Stimulated activated naive CD8-positive, alpha-beta T cell treated with anti-CD3 and anti-CD28 coated beads, Interleukin-15, Interleukin-2, amounts not matched to agents 100 U/mL and 50 U/mL, for 24 hours (primary cell): ENCODE results near the gene OR10A5.
"Not testable (repeated sequence)": the region's sequence is repeated elsewhere in the genome, so short reads cannot be mapped to it uniquely, and the experiment has no call there.

Experiments
- ATAC-seq: fragments of 150-1000 bp; cut with Tn5 transposase; one replicate; pipeline ENCODE4 v1.10.0; 2021
- DNase-seq: peaks from one replicate; pipeline ENCODE4 v3.0.0; 2021

Gene OR10A5

DNA sequence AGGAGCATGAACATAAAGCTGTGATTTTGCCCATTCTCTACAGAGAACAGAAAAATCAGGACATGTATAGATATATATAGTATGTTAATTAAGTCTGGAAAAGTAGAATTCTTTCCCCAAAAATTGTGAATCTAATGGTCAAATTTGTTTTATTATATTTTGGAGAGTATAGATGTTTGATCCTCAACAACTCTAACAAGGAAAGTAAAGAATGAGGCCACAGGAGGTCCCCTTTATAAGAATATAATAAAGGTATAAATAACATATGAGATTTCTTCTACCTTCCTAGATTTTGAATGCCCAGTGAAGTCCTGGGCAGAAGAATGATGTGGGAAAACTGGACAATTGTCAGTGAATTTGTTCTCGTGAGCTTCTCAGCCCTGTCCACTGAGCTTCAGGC is 30.8 kb downstream of the OR10A5 start, which contains the start of gene OR10A4:
TSS of gene OR10A4 (plus strand) at position 301 of the 400 bp plus-strand sequence. CDS start at position 324, 23 bp downstream.
- DNase-seq (no peak), ATAC-seq (no peak)

DNA sequence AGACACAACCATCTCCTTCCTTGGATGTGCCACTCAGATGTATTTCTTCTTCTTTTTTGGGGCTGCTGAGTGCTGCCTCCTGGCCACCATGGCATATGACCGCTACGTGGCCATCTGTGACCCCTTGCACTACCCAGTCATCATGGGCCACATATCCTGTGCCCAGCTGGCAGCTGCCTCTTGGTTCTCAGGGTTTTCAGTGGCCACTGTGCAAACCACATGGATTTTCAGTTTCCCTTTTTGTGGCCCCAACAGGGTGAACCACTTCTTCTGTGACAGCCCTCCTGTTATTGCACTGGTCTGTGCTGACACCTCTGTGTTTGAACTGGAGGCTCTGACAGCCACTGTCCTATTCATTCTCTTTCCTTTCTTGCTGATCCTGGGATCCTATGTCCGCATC is 31.4 kb downstream of the OR10A5 start:
- no peak for DNase-seq
- no peak for ATAC-seq

DNA sequence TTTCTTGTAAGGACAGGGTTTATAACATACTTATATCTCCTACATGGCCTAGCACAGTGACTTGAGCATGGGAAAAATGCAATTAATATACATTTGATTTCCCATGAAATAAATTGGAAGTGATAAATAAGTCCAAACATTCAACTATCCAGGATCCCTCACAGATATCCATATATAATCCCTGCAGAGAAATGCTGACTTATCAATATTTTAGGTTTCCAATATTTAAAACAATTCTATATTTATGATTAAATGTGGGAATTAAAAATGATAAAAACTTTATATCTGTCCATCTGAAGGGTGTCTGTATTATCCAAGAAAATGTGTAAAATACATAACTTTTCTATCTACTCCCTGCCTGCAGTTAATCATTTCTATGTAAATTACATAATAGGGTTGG is 37.3 kb downstream of the OR10A5 start:
- ATAC-seq: no peak
- no peak for DNase-seq

DNA sequence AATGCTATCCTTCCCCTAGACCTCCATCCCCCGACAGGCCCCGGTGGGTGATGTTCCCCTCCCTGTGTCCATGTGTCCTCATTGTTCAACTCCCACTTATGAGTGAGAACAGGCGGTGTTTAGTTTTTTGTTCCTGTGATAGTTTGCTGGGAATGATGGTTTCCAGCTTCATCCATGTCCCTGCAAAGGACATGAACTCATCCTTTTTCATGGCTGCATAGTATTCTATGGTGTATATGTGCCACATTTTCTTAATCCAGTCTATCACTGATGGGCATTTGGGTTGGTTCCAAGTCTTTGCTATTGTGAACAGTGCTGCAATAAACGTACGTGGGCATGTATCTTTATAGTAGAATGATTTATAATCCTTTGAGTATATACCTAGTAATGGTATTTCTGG is 42.2 kb downstream of the OR10A5 start:
- not testable (repeated sequence) for ATAC-seq, DNase-seq

DNA sequence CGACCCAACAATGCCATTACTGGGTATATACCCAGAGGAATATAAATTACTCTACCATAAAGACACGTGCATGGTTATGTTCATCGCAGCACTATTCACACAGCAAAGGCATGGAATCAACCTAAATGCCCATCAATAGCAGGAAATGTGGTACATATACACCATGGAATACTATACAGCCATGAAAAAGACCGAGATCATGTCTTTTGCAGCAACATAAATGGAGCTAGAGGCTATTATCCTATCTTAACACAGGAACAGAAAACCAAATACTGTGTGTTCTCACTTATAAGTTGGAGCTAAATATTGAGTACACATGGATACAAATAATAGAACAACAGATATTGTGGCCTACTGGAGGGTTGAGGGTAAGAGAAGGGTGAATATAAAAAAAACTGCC is 43.3 kb downstream of the OR10A5 start:
- DNase-seq (no peak), ATAC-seq (no peak)

DNA sequence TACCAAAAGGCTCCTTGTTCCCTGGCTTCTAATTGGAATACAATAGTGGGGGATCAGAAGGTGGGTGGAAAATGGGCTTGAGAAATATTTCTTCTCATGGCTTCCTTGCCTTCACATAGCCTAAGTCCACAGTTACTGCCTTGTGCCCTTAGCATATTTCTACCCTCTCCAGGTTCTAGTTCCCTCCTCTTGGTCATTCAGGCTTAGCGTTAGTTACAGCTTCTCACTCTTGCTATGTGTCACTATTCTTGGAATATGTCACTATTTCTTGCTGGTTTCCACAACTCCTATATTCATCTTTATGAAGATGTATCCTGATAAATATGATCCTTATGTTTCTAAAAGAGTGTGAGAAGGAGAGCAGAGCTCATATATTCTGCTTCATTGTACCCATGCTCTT is 44.4 kb downstream of the OR10A5 start:
- ATAC-seq: no peak

DNA sequence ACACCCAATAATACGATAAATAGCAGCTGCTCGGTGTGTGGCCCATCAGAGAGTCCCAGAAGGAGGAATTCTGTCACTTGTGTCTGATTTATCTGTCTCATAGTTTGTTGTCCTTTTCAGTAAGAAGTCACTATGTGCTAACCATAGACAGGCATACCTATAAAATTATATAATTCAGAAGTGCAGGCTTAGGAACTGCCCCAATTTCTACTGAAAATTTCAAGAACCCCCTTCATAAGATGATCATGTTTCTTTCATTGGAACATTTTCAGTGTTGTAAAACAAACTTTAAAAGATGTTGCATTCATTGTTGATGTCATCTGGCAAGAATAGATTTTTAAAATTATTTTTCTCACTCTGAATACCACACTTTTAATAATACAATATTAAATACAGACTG is 46.9 kb downstream of the OR10A5 start, which contains the start of gene OR2D2:
TSS of gene OR2D2 (minus strand) at position 101 of the 400 bp plus-strand sequence. CDS start at position 101, 0 bp downstream.
- ATAC-seq (no peak), DNase-seq (no peak)

More for the DNA sequence above, 44.4 kb downstream of the OR10A5 start:
- DNase-seq: no peak

DNA sequence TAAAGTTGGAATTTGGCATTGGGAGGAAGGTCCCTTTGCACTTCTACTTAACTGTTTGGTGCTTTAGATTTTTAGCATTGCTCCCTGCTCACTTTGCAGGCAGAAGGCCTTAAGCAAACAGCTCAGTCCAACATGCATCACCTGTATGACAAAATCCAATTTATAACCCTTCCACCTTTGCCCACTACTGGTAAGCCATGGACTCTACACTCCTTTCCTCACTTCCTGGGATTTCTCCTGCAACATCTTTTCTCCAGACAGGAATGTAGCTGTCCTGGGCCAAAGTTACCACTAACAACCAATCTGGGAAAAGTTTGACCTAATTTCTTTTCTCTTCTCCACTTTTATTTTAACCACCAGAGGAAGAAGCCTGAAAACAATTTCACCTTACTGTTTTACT is 48.6 kb downstream of the OR10A5 start:
- DNase-seq: no peak
- no peak for ATAC-seq

DNA sequence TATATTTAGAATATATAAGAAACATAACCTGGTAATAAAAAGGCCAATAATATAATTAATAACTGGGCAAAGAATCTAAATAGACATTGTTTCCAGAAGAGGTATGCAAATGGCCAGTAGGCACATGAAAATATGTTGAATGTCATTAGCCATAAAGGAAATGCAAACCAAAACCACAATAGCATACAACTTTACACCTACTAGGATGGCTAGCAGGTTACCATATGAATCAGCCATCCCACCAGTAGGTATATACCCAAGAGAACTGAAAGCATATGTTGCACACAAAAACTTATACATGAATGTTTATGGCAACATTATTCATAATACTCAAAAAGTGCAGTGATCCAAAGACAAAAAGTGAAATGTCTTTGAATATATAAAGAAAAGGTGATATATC is 49.5 kb downstream of the OR10A5 start:
- ATAC-seq: no peak
- DNase-seq: no peak
